DND-41 (cell line): ENCODE results near the gene STAU1.

Source experiments
- ATAC-seq: fragments of 200-7000 bp; cut with Tn5 transposase; 3 replicates; pipeline ENCODE4 v1.9.1; 2021; ENCODE audit warnings: low read depth; ENCODE audit not compliant: insufficient read depth
- DNase-seq: peaks from one replicate; pipeline ENCODE4 v3.0.0-alpha.2; 2020
- H2AFZ ChIP-seq: 2 replicates; pipeline ENCODE4 v1.6.0; 2012; ENCODE audit warnings: low read depth, low read length
- H3K27ac ChIP-seq: 2 replicates; pipeline ENCODE4 v1.5.1; 2012; ENCODE audit warnings: low read length, inconsistent platforms
- H3K27me3 ChIP-seq: fragments of 200-600 bp; sonication (generic); 2 replicates; pipeline ENCODE4 v1.6.0; 2012; ENCODE audit warnings: low read length, mild to moderate bottlenecking, inconsistent platforms; ENCODE audit not compliant: insufficient read depth, poor library complexity
- H3K36me3 ChIP-seq: 2 replicates; pipeline ENCODE4 v1.5.1; 2012; ENCODE audit warnings: low read length, inconsistent platforms; ENCODE audit not compliant: insufficient read depth
- H3K4me1 ChIP-seq: 2 replicates; pipeline ENCODE4 v1.5.1; 2012; ENCODE audit warnings: mild to moderate bottlenecking, low read length; ENCODE audit not compliant: insufficient read depth
- H3K4me2 ChIP-seq: 2 replicates; pipeline ENCODE4 v1.6.0; 2012; ENCODE audit warnings: mild to moderate bottlenecking, moderate library complexity, low read length, inconsistent platforms; ENCODE audit not compliant: insufficient read depth
- H3K4me3 ChIP-seq, 2 experiments: fragments of 200-600 bp in 1 of 2; shearing (Covaris generic) in 1 of 2; 2 replicates each; pipeline ENCODE4 v1.5.1; 2012 to 2016; ENCODE audit warnings: inconsistent platforms in 2 of 2, low read length in 2 of 2, mild to moderate bottlenecking in 2 of 2, low read depth in 1 of 2, moderate library complexity in 1 of 2
- H3K79me2 ChIP-seq: 2 replicates; pipeline ENCODE4 v1.6.0; 2012; ENCODE audit warnings: low read length, inconsistent platforms; ENCODE audit not compliant: insufficient read depth
- H3K9ac ChIP-seq: 2 replicates; pipeline ENCODE4 v1.6.0; 2012; ENCODE audit warnings: low read depth, mild to moderate bottlenecking, inconsistent platforms, low read length, moderate library complexity
- H3K9me3 ChIP-seq: 2 replicates; pipeline ENCODE4 v1.5.1; 2012; ENCODE audit warnings: low read length, moderate library complexity, mild to moderate bottlenecking, inconsistent platforms; ENCODE audit not compliant: insufficient read depth, severe bottlenecking
- H4K20me1 ChIP-seq: 2 replicates; pipeline ENCODE4 v1.6.0; 2012; ENCODE audit warnings: low read length; ENCODE audit not compliant: insufficient read depth
- EZH2 ChIP-seq: IDR thresholded peaks from 3 replicates; pipeline ENCODE4 v1.6.1; 2012; ENCODE audit warnings: borderline replicate concordance, low read depth, mild to moderate bottlenecking, moderate library complexity, low read length, inconsistent platforms; ENCODE audit not compliant: severe bottlenecking
- TF ChIP-seq, protein P1 (sequence below): IDR thresholded peaks from 2 replicates; pipeline ENCODE4 v1.5.1; 2012; ENCODE audit warnings: borderline replicate concordance, low read length, moderate library complexity, mild to moderate bottlenecking; ENCODE audit not compliant: poor library complexity, severe bottlenecking; ENCODE audit errors: extremely low read depth

STAU1 gene

GRCh38 chr20:49151436-49151835 lies 36.7 kb downstream of the STAU1 start:
- no peak for TF ChIP-seq EZH2
- TF ChIP-seq, protein P1, sequence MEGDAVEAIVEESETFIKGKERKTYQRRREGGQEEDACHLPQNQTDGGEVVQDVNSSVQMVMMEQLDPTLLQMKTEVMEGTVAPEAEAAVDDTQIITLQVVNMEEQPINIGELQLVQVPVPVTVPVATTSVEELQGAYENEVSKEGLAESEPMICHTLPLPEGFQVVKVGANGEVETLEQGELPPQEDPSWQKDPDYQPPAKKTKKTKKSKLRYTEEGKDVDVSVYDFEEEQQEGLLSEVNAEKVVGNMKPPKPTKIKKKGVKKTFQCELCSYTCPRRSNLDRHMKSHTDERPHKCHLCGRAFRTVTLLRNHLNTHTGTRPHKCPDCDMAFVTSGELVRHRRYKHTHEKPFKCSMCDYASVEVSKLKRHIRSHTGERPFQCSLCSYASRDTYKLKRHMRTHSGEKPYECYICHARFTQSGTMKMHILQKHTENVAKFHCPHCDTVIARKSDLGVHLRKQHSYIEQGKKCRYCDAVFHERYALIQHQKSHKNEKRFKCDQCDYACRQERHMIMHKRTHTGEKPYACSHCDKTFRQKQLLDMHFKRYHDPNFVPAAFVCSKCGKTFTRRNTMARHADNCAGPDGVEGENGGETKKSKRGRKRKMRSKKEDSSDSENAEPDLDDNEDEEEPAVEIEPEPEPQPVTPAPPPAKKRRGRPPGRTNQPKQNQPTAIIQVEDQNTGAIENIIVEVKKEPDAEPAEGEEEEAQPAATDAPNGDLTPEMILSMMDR = no peak
- Histone ChIP-seq H3K79me2 (peaks cover 87% of the 10 kb centered on the region), H3K4me3 (no peak overlapping the region), H3K27me3 (no peaks in the 10 kb centered on the region), H3K27ac (no peak overlapping the region), H3K9ac (no peak overlapping the region), H3K9me3 (no peaks in the 10 kb centered on the region), H4K20me1 (peaks cover 37% of the 10 kb centered on the region), H2AFZ (no peak overlapping the region), H3K4me2 (no peak overlapping the region), H3K36me3 (peaks cover 77% of the 10 kb centered on the region), H3K4me1 (no peaks in the 10 kb centered on the region)
- ATAC-seq (no peak), DNase-seq (no peak)

GRCh38 chr20:49149281-49150045 lies 38.7 kb downstream of the STAU1 start:
- Histone ChIP-seq H3K4me1 (no peaks in the 10 kb centered on the region), H4K20me1 (peaks cover 27% of the 10 kb centered on the region), H3K27ac (no peak overlapping the region), H2AFZ (no peak overlapping the region), H3K4me3 (no peak overlapping the region), H3K9ac (no peak overlapping the region), H3K79me2 (peaks cover 80% of the 10 kb centered on the region), H3K27me3 (no peaks in the 10 kb centered on the region), H3K4me2 (no peak overlapping the region), H3K9me3 (no peaks in the 10 kb centered on the region), H3K36me3 (peaks cover 84% of the 10 kb centered on the region)
- ATAC-seq (no peak), DNase-seq (no peak)
- TF ChIP-seq, protein P1 = no peak
- TF ChIP-seq EZH2 = no peak

DNA sequence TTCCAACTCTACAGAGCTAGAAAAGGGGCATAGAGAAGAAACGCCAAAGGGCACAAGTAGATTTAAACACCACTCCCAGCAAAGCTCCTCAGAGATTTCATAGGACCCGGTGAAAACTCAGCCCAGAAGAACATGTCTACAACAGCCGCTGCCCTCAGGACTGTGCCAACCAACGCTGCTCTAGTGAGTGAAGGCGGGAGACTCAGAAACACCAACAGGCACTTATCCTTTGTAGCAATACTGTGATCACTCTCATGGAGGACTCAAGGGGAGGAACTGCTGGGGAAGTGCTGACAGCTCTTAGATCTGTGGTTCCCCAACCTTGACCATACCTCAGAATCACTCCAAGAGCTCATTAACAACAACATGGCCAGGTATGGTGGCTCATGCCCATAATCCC lies 39.5 kb downstream of the STAU1 start:
- Histone ChIP-seq H3K27me3 (no peaks in the 10 kb centered on the region), H4K20me1 (peaks cover 21% of the 10 kb centered on the region), H3K36me3 (peaks cover 84% of the 10 kb centered on the region), H3K4me3 (no peak overlapping the region), H3K27ac (no peak overlapping the region), H3K4me2 (no peak overlapping the region), H3K9ac (no peak overlapping the region), H2AFZ (no peak overlapping the region), H3K4me1 (no peaks in the 10 kb centered on the region), H3K79me2 (peaks cover 80% of the 10 kb centered on the region), H3K9me3 (no peaks in the 10 kb centered on the region)
- TF ChIP-seq, protein P1 = no peak
- no peak for TF ChIP-seq EZH2
- DNase-seq (no peak), ATAC-seq (no peak)
